ENCODE measurements around the gene ZNF407.

ZNF407 gene

GRCh38 chr18:75044296-75044695, 446.6 kb downstream of the ZNF407 start:
- in situ Hi-C loops (cut with HindIII; ENCODE audit: low pct_unique_long_range_greater_than_20kb, low sequenced_read_pairs) = no loop called here
- no peak for DNase-seq (ENCODE audit: low read depth in 1 of 2, low spot score in 1 of 2)
- no peak for TF ChIP-seq JUND (IDR thresholded peaks at IDR 0.05; ENCODE audit: low read depth)

GRCh38 chr18:75044791-75045190, 447.1 kb downstream of the ZNF407 start:
- in situ Hi-C loops (cut with HindIII; ENCODE audit: low pct_unique_long_range_greater_than_20kb, low sequenced_read_pairs) = no loop called here
- TF ChIP-seq JUND (IDR thresholded peaks at IDR 0.05; ENCODE audit: low read depth) = no peak
- DNase-seq (ENCODE audit: low read depth in 1 of 2, low spot score in 1 of 2) = no peak

GRCh38 chr18:75045272-75045671, 447.6 kb downstream of the ZNF407 start:
- DNase-seq (ENCODE audit: low read depth in 1 of 2, low spot score in 1 of 2) = no peak
- TF ChIP-seq JUND (IDR thresholded peaks at IDR 0.05; ENCODE audit: low read depth) = no peak
- in situ Hi-C loops (cut with HindIII; ENCODE audit: low pct_unique_long_range_greater_than_20kb, low sequenced_read_pairs) = no loop called here

GRCh38 chr18:75047240-75047961, 449.7 kb downstream of the ZNF407 start:
- DNase-seq (ENCODE audit: low read depth in 1 of 2, low spot score in 1 of 2) = no peak
- in situ Hi-C loops (cut with HindIII; ENCODE audit: low pct_unique_long_range_greater_than_20kb, low sequenced_read_pairs) = no loop called here
- TF ChIP-seq JUND (IDR thresholded peaks at IDR 0.05; ENCODE audit: low read depth) = no peak

- no peak for DNase-seq (ENCODE audit: low read depth in 1 of 2, low spot score in 1 of 2)
- in situ Hi-C loops (cut with HindIII; ENCODE audit: low pct_unique_long_range_greater_than_20kb, low sequenced_read_pairs) = no loop called here
- no peak for TF ChIP-seq JUND (IDR thresholded peaks at IDR 0.05; ENCODE audit: low read depth)
These were observed 451.2 kb downstream of the ZNF407 start for GRCh38 chr18:75048776-75049454.

GRCh38 chr18:75049455-75049789, 451.8 kb downstream of the ZNF407 start:
- in situ Hi-C loops (cut with HindIII; ENCODE audit: low pct_unique_long_range_greater_than_20kb, low sequenced_read_pairs) = no loop called here
- no peak for TF ChIP-seq JUND (IDR thresholded peaks at IDR 0.05; ENCODE audit: low read depth)
- DNase-seq (ENCODE audit: low read depth in 1 of 2, low spot score in 1 of 2) = no peak

- no peak for DNase-seq (ENCODE audit: low read depth in 1 of 2, low spot score in 1 of 2)
- no peak for TF ChIP-seq JUND (IDR thresholded peaks at IDR 0.05; ENCODE audit: low read depth)
- in situ Hi-C loops (cut with HindIII; ENCODE audit: low pct_unique_long_range_greater_than_20kb, low sequenced_read_pairs) = no loop called here
These were observed 454.1 kb downstream of the ZNF407 start for GRCh38 chr18:75051757-75052156.

GRCh38 chr18:75052475-75052874, 454.8 kb downstream of the ZNF407 start:
- TF ChIP-seq JUND (IDR thresholded peaks at IDR 0.05; ENCODE audit: low read depth) = no peak
- no peak for DNase-seq (ENCODE audit: low read depth in 1 of 2, low spot score in 1 of 2)
- in situ Hi-C loops (cut with HindIII; ENCODE audit: low pct_unique_long_range_greater_than_20kb, low sequenced_read_pairs) = no loop called here

GRCh38 chr18:75053028-75053629, 455.5 kb downstream of the ZNF407 start:
- no peak for DNase-seq (ENCODE audit: low read depth in 1 of 2, low spot score in 1 of 2)
- in situ Hi-C loops (cut with HindIII; ENCODE audit: low pct_unique_long_range_greater_than_20kb, low sequenced_read_pairs) = no loop called here

GRCh38 chr18:75054046-75054445, 456.4 kb downstream of the ZNF407 start:
- in situ Hi-C loops (cut with HindIII; ENCODE audit: low pct_unique_long_range_greater_than_20kb, low sequenced_read_pairs) = no loop called here
- no peak for TF ChIP-seq JUND (IDR thresholded peaks at IDR 0.05; ENCODE audit: low read depth)
- DNase-seq (ENCODE audit: low read depth in 1 of 2, low spot score in 1 of 2) = no peak

More at GRCh38 chr18:75053028-75053629, 455.5 kb downstream of the ZNF407 start:
- TF ChIP-seq JUND (IDR thresholded peaks at IDR 0.05; ENCODE audit: low read depth) = no peak

GRCh38 chr18:75054611-75055010, 456.9 kb downstream of the ZNF407 start:
- TF ChIP-seq JUND (IDR thresholded peaks at IDR 0.05; ENCODE audit: low read depth) = no peak
- DNase-seq (ENCODE audit: low read depth in 1 of 2, low spot score in 1 of 2) = no peak
- in situ Hi-C loops (cut with HindIII; ENCODE audit: low pct_unique_long_range_greater_than_20kb, low sequenced_read_pairs) = no loop called here

GRCh38 chr18:75057169-75057960, 459.7 kb downstream of the ZNF407 start:
- DNase-seq (ENCODE audit: low read depth in 1 of 2, low spot score in 1 of 2) = no peak
- no peak for TF ChIP-seq JUND (IDR thresholded peaks at IDR 0.05; ENCODE audit: low read depth)
- in situ Hi-C loops (cut with HindIII; ENCODE audit: low pct_unique_long_range_greater_than_20kb, low sequenced_read_pairs) = no loop called here
